Activated CD4-positive, CD25-positive, alpha-beta regulatory T cell treated with anti-CD3 and anti-CD28 coated beads, Interleukin-2, amount 50 U/mL, for 16 hours (primary cell): Measurements from ENCODE around the gene PRSS33.

Experiments
- DNase-seq: peaks from one replicate; pipeline ENCODE4 v3.0.0-alpha.2; 2020; ENCODE audit warnings: low read depth, low spot score

Gene PRSS33

GRCh38 chr16:2763173-2763572 lies 24.2 kb downstream of the PRSS33 start:
- no peak for DNase-seq

GRCh38 chr16:2762711-2763110 lies 24.6 kb downstream of the PRSS33 start:
- no peak for DNase-seq

DNA sequence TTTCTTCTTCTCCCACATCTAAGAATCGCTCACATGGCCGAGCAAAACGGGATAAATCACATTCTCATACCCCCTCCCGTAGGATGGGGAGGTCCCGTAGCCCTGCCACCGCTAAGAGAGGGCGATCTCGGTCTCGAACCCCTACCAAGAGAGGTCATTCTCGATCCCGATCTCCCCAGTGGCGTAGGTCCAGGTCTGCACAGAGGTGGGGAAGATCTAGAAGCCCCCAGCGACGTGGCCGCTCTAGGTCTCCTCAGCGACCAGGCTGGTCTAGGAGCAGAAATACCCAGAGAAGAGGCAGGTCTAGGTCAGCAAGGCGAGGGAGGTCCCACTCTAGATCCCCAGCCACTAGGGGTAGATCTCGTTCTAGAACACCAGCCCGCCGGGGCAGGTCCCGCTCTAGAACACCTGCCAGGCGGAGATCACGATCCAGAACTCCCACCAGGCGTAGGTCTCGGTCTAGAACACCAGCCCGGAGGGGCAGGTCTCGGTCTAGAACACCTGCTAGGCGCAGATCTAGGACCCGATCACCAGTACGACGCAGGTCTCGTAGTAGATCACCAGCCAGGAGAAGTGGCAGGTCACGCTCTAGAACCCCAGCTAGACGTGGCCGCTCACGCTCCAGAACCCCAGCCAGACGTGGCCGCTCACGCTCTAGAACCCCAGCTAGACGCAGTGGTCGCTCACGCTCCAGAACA lies 25.3 kb downstream of the PRSS33 start:
- no peak for DNase-seq

DNA sequence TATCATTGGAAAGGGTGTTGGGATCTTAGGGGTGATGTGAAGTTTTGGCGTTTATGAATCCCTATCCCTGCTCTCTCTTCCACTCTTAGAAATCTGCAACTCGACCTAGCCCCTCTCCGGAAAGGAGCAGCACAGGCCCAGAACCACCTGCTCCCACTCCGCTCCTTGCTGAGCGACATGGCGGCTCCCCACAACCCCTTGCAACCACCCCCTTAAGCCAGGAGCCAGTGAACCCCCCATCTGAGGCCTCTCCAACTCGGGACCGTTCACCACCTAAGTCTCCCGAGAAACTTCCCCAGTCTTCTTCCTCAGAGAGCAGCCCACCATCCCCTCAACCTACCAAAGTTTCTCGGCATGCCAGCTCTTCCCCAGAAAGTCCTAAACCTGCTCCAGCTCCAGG lies 25.9 kb downstream of the PRSS33 start:
- DNase-seq = no peak

GRCh38 chr16:2757344-2757743 lies 30.0 kb downstream of the PRSS33 start:
- DNase-seq = no peak

DNA sequence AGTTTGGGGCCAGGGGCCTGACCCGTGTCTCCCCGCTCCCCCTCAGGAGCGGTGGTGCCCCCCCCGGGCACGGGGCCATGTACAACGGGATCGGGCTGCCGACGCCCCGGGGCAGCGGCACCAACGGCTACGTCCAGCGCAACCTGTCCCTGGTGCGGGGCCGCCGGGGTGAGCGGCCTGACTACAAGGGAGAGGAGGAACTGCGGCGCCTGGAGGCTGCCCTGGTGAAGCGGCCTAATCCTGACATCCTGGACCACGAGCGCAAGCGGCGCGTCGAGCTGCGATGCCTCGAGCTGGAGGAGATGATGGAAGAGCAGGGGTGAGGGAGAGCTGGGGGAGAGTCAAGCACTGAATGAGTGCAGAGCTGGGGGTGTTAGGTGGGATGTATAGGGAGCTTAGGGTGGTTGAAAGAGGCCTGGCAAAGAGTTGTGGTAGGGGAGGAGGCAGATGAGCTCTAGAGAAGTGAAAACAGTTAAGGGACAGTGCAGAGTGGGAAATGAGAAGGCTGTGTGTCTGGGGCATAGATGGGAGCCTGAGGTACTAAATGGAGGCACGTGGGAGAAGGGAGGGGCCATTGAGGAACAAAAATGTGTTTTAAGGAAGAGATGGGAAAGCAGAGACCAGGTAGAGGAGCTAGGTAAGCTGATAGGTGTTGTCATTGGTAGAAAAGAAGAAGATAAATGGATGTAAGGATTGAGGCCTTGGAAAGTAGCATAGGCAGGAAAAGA lies 30.9 kb downstream of the PRSS33 start:
- DNase-seq = no peak

- DNase-seq = no peak
Observed at GRCh38 chr16:2755158-2755557, 32.2 kb downstream of the PRSS33 start.

DNA sequence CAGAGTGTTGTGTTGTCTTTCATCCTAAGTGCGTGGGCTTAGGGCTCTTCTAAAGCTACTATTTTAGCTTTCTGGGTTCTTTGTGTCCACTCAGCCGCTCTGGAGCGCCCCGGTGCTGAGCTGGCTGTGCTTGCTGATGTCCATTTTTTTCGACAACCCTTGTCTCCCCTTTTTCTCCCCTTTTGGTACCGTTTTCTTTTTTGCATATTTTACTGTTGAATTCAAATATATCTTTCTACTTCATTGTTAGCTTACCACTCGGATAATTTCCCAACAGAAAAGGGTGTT lies 33.7 kb downstream of the PRSS33 start:
- DNase-seq = no peak

GRCh38 chr16:2752850-2753732 lies 34.3 kb downstream of the PRSS33 start:
- DNase-seq = no peak

DNA sequence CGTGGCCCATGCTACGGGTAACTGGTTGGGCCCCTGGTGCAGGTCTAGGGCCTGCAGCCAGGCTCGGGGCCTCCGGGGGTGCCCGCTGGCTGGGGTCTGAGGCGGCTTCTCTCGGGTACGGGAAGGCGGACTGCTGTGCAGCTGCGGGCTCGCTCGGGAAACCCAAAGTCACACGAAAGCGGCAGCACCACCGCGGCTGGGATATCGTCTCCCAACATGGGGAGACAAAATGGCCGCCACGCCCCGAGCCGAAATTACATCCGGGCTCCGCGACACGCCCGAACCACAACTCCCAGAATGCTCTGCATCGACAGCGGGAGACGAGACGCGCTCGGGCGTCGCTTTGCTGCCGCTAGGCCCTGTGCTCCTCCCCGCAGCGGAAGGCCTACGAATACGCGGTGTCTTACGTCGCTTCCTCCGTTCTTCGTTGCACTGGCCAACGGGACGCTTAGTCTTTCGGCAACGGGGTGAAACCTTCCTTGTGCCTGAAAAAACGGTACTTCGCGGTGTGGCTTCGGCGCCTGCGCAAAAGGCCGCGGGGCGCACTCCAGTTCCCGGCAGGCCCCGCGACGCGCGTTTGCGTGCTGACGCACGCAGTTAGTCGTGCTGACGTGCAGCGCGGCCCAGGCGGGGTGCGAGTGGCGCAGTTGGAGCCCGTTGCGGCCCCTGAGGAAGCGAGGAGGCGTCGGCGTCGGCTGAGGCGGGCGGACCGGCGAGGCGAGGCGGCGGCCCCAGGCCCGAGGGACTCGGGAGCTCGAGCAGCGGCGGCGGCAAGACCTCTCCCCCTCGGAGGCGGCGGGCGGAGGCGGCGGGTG lies 35.1 kb downstream of the PRSS33 start, which contains the start of gene SRRM2:
TSS of gene SRRM2 (plus strand) at position 604 of the 815 bp plus-strand sequence. CDS start 3,727 bp downstream, outside the sequence.
- DNase-seq = peak; percentile 90

DNA sequence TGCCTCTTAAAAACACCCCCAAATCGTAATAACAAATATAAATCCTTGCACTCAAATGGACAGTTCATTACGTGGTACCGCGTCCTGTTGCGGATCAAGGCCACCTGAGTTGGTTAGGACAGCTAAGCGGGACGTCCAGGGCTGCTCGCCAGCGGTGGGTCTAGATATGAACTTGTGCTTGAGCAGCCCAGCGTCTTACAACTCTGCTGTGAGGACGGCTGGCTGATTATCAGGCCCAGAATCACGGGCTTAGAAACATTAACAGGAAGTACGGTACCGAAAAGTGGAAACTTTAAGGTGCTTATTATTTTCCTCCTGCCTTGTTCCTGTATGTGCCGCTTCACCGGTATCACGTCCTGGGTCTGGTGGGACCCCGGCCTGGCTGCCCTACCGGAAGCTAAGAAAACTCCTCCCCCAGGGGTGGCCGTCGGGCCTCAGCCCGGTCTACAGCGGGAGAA lies 35.8 kb downstream of the PRSS33 start:
- no peak for DNase-seq

DNA sequence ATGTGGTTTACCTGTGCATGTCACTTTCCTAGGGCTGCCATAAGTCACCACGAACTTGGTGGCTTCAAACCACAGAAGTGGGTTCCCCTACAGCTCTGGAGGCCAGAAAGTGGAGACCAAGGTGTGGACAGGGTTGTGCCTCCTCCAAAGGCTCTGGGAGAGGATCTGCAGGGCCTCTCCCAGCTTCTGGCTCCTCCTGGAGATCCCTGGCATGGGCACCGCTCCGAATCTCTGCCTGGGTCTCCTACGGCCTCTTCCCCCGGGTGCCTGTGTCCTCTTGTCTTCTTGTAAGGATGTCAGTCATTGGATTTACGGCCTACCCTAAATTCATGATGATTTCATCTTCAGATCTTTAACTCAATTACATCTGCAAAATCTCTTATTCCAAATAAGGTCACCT lies 37.4 kb downstream of the PRSS33 start:
- no peak for DNase-seq

- DNase-seq = no peak
Observed at GRCh38 chr16:2749476-2749875, 37.9 kb downstream of the PRSS33 start.

DNA sequence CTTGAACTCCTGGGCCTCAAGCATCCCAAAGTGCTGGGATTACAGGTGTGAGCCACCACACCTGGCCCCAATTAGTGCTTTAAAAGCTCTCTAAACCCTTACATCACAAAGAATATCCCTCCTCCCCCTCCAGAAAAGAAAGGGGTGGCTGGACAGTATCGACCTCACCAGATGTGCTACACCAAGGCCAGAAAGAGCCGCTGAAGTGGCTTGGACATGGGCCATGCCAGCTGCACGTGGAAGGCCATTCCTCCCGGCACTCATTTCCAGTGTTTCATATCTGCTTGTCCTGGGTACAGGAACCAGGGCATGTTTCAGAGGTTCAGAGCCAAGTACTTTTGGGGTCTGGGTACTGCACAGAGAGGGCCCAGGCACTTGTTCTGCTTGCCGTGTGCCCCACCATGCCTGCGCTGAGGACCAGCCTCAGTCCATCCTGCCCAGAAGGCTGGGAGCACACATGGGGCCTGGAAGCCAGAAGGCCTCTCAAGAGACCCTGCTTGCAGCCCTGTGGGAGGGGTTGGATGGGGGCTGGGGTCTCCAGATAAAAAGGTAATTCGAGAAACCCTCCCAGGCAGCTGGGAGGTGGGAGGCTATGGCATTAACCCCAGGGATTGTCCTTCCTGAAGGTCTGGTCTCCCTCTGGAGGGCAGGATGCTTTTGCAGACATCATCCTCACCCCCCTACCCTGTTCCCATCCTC lies 38.5 kb downstream of the PRSS33 start:
- DNase-seq = no peak

- DNase-seq = no peak
Observed at GRCh38 chr16:2745961-2746360, 41.4 kb downstream of the PRSS33 start.

GRCh38 chr16:2745116-2745890 lies 42.1 kb downstream of the PRSS33 start:
- DNase-seq = no peak

DNA sequence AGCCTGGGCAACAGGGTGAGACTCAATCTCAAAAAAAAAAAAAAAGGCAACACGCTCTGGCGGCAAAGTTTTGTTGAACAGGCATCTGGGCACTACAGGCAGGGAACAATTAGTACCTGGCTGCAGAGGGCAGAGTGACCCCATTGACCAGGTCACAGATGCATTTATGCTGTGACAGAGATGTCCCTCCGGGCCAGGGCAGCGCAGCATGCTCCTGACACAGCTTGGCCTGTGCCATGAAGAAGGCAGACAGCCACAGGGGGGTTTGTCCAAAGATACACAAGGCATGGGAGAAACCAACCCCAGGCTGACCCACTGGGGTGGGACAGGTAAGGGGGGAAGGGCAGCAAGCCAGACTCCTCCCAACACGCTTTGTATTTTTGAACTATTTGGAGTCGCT lies 42.6 kb downstream of the PRSS33 start:
- DNase-seq = no peak

- no peak for DNase-seq
Observed at GRCh38 chr16:2743007-2743810, 44.2 kb downstream of the PRSS33 start.

DNA sequence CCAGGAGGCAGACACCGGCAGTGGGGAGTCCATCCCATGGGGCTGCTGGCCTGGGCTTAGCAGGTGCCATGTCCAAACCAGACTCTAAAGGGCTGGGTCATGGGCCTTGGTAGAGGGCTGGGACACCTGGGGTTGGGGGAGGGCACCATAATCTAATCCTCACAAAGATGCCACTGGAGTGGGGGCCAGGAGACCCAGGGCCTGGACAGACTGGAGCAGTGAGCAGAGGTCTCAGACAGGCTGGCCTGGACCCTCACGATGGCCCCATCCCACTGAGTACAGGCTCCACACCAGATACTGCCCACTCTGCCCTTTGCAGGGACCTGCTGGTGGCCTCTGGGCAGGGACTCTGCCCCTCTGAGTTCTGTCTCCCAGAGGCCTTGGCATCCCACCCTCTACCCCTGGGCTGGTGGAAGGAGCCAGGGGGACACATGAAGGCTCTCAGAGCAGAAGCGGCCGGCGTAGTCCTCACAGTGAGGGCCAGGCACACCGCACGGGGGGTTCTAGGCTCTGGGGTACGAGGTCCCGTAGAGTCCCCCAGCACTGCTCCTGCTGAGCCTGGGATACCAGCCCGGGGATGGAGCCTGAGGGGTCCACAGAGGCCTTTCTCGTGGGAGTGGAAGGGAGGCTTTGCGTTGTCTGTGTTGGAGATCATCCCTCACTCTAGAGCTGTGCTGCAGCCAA lies 44.9 kb downstream of the PRSS33 start:
- DNase-seq = no peak
